IMR-90 (cell line): Measurements from ENCODE around the gene DHX57. TPM values are rescaled to one million over a fixed set of nuclear protein-coding genes. Genes with fewer than 3 reads are reported as not detected.

Experiments used
- ATAC-seq: fragments of 200-7000 bp; cut with Tn5 transposase; 2 replicates; pipeline ENCODE4 v1.9.1; 2020; ENCODE audit warnings: low read depth, mild to moderate bottlenecking, moderate library complexity
- BruUV-seq: library from RNA; stranded (reverse); fragments of 400-500 nt; replicated peaks from 2 replicates; lab custom pipeline; 2021; lab: Mats Ljungman, UMichigan
- CTCF ChIA-PET: fragments of 300-600 bp; formaldehyde crosslinking; extraction: SDS; loops from one replicate; lab custom pipeline; 2021; ENCODE audit warnings: antibody characterized with exemption; lab: Yijun Ruan, JAX
- POLR2A ChIA-PET: fragments of 300-600 bp; sonication (Branson Sonifier 250); formaldehyde crosslinking; loops from one replicate; lab custom pipeline; 2022; ENCODE audit warnings: antibody characterized with exemption; ENCODE audit not compliant: unreplicated experiment; lab: Charles Lee
- DNase-seq: peaks from one replicate; pipeline ENCODE4 v3.0.0; 2013
- H2AFZ ChIP-seq: replicated peaks from 2 replicates; pipeline ENCODE3; 2013; ENCODE audit warnings: low read length, mild to moderate bottlenecking; ENCODE audit not compliant: poor library complexity
- H2AK5ac ChIP-seq: 2 replicates; pipeline ENCODE4 v1.6.1; 2013; ENCODE audit warnings: low read depth, low read length, inconsistent platforms
- H2AK9ac ChIP-seq: replicated peaks from 2 replicates; pipeline ENCODE3; 2013; ENCODE audit warnings: mild to moderate bottlenecking, low read depth, low read length, moderate library complexity; ENCODE audit not compliant: poor library complexity
- H2BK120ac ChIP-seq: 2 replicates; pipeline ENCODE4 v1.6.1; 2013; ENCODE audit warnings: low read depth, low read length, inconsistent platforms
- H2BK15ac ChIP-seq: 3 replicates; pipeline ENCODE4 v1.6.1; 2013; ENCODE audit warnings: low read depth, low read length, inconsistent platforms
- H2BK20ac ChIP-seq: 2 replicates; pipeline ENCODE4 v1.6.1; 2013; ENCODE audit warnings: low read depth, mild to moderate bottlenecking, inconsistent platforms, low read length, moderate library complexity
- H2BK5ac ChIP-seq: 2 replicates; pipeline ENCODE4 v1.6.1; 2013; ENCODE audit warnings: mild to moderate bottlenecking, low read depth, low read length, inconsistent platforms; ENCODE audit not compliant: poor library complexity, severe bottlenecking
- H3K14ac ChIP-seq: replicated peaks from 2 replicates; pipeline ENCODE4 v1.6.1; 2013; ENCODE audit warnings: low read depth, low read length, inconsistent platforms
- H3K18ac ChIP-seq: 2 replicates; pipeline ENCODE4 v1.6.1; 2013; ENCODE audit warnings: low read depth, low read length, control low read depth
- H3K23ac ChIP-seq: 2 replicates; pipeline ENCODE4 v1.6.1; 2013; ENCODE audit warnings: low read depth, low read length, inconsistent platforms
- H3K27ac ChIP-seq: 2 replicates; pipeline ENCODE4 v1.5.1; 2013; ENCODE audit warnings: mild to moderate bottlenecking, control low read depth, low read length; ENCODE audit not compliant: insufficient read depth
- H3K27me3 ChIP-seq: 2 replicates; pipeline ENCODE4 v1.6.1; 2013; ENCODE audit warnings: low read length; ENCODE audit not compliant: control insufficient read depth, insufficient read depth
- H3K36me3 ChIP-seq: 2 replicates; pipeline ENCODE4 v1.6.1; 2013; ENCODE audit warnings: low read length, mixed read lengths; ENCODE audit not compliant: control insufficient read depth, insufficient read depth
- H3K4ac ChIP-seq: 2 replicates; pipeline ENCODE4 v1.6.1; 2013; ENCODE audit warnings: low read depth, low read length, inconsistent platforms
- H3K4me1 ChIP-seq: 2 replicates; pipeline ENCODE4 v1.6.1; 2013; ENCODE audit warnings: low read length, mixed read lengths; ENCODE audit not compliant: control insufficient read depth, insufficient read depth
- H3K4me2 ChIP-seq: 2 replicates; pipeline ENCODE4 v1.6.1; 2013; ENCODE audit warnings: low read depth, mild to moderate bottlenecking, control low read depth, low read length, moderate library complexity
- H3K4me3 ChIP-seq: 2 replicates; pipeline ENCODE4 v1.5.1; 2013; ENCODE audit warnings: low read depth, mild to moderate bottlenecking, control low read depth, low read length, moderate library complexity; ENCODE audit not compliant: insufficient read depth
- H3K56ac ChIP-seq: 2 replicates; pipeline ENCODE4 v1.6.1; 2013; ENCODE audit warnings: low read length, inconsistent platforms; ENCODE audit not compliant: insufficient read depth; ENCODE audit errors: extremely low read depth
- H3K79me1 ChIP-seq, 2 experiments: 2 replicates each; pipeline ENCODE4 v1.6.1; 2013; ENCODE audit warnings: low read length in 2 of 2, inconsistent platforms in 1 of 2, low read depth in 1 of 2
- H3K9ac ChIP-seq: 2 replicates; pipeline ENCODE4 v1.6.1; 2013; ENCODE audit warnings: low read depth, low read length, control low read depth
- H3K9me1 ChIP-seq: 2 replicates; pipeline ENCODE4 v1.6.1; 2013; ENCODE audit warnings: low read length, inconsistent platforms; ENCODE audit not compliant: insufficient read depth
- H3K9me3 ChIP-seq: 2 replicates; pipeline ENCODE4 v1.6.1; 2013; ENCODE audit warnings: low read length; ENCODE audit not compliant: control insufficient read depth, insufficient read depth
- H4K20me1 ChIP-seq: 2 replicates; pipeline ENCODE4 v1.6.1; 2013; ENCODE audit warnings: low read length, inconsistent platforms; ENCODE audit not compliant: insufficient read depth
- H4K5ac ChIP-seq: 2 replicates; pipeline ENCODE4 v1.6.1; 2013; ENCODE audit warnings: mild to moderate bottlenecking, low read depth, low read length, control low read depth
- H4K8ac ChIP-seq, 2 experiments: 2 replicates each; pipeline ENCODE4 v1.6.1; 2013; ENCODE audit warnings: low read depth in 2 of 2, low read length in 2 of 2, control low read depth in 1 of 2, inconsistent platforms in 1 of 2
- H4K91ac ChIP-seq: 2 replicates; pipeline ENCODE4 v1.6.1; 2013; ENCODE audit warnings: low read depth, low read length, inconsistent platforms; ENCODE audit not compliant: insufficient read depth
- MAZ ChIP-seq: IDR thresholded peaks from 2 replicates; pipeline ENCODE4 v1.6.1; 2012; ENCODE audit warnings: low read depth, mild to moderate bottlenecking, low read length, improper control_type of control experiment, moderate library complexity, borderline replicate concordance
- RAD21 ChIP-seq: IDR thresholded peaks from 2 replicates; pipeline ENCODE4 v1.6.1; 2012; ENCODE audit warnings: low read length, improper control_type of control experiment
- RCOR1 ChIP-seq: IDR thresholded peaks from 2 replicates; pipeline ENCODE4 v1.6.1; 2012; ENCODE audit warnings: mild to moderate bottlenecking, low read length, improper control_type of control experiment; ENCODE audit not compliant: insufficient replicate concordance
- RFX5 ChIP-seq: IDR thresholded peaks from 2 replicates; pipeline ENCODE4 v1.8.0; 2012; ENCODE audit warnings: low read depth, mild to moderate bottlenecking, low read length, moderate library complexity
- WGBS, 2 experiments: methylation state at CpG; one replicate each; pipeline versions ENCODE4 v1.1.5 to v1.1.7; 2013; ENCODE audit warnings: missing lambda C conversion rate in 2 of 2; ENCODE audit not compliant: insufficient read length in 1 of 2; ENCODE audit errors: extremely low coverage in 2 of 2; 5-methylcytosine and 5-hydroxymethylcytosine counted together
- dilution Hi-C: fragments of 300-500 bp; cut with HindIII; formaldehyde crosslinking; loops from one replicate; pipeline ENCODE4 v1.14.3; 2018; ENCODE audit warnings: low sequenced_read_pairs; ENCODE audit not compliant: unreplicated experiment
- in situ Hi-C: fragments of 300-500 bp; cut with MboI; formaldehyde crosslinking; loops from 3 replicates; pipeline ENCODE4 v1.14.3; 2019; ENCODE audit warnings: low sequenced_read_pairs, inconsistent platforms, mixed read lengths
- intact Hi-C: fragments of 100-400 bp; cut with micrococcal nuclease; formaldehyde crosslinking; loops from 2 replicates; pipeline ENCODE4 v1.10.0; 2022
- polyA plus RNA-seq, 3 experiments: library from polyadenylated mRNA; depleted of rRNA; stranded (reverse); fragments of >200 nt; gene quantifications; 2 replicates each; pipeline ENCODE4 v1.2.3, GENCODE V29; 2012; ENCODE audit warnings: low replicate concordance in 1 of 3
- total RNA-seq: library from RNA; depleted of rRNA; stranded (reverse); fragments of >200 nt; gene quantifications from 2 replicates; pipeline ENCODE4 v1.2.3, GENCODE V29; 2012

Gene DHX57
- total and polyA plus RNA-seq, 2 of the 4 experiments (the other 2 are of a cell fraction): 9.5 to 24.4 TPM

DNA sequence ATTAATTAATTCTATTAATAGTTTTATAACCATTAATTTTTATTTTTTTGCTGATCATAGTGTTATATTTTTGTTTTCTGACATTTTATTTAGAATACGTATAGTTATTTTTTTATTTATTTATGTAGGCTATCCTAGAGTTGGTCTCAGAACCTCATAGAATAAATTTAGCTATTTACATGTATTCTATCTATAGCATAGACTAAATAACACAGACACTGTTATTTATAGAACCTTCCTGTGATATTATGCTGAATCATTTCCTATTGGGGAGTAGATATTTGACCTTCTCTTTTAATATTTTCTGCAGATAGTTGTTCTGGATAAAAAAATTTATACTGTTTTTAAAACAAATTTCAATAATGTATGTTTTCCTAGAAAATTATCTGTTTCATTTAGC is 34.1 kb upstream of the DHX57 start:
- CTCF ChIA-PET: interaction anchor here (0.6 to 1.3 kb wide), 2 partner anchors 38 to 258 kb away, joined by 3 to 4 read pairs; no protein-coding TSS in a partner anchor

More for the DNA sequence above, 34.1 kb upstream of the DHX57 start:
- Histone ChIP-seq H3K9me3 (no peaks in the 10 kb centered on the region), H3K4me1 (no peaks in the 10 kb centered on the region), H4K8ac (no peak overlapping the region), H3K27me3 (no peaks in the 10 kb centered on the region), H2AK9ac (no peak overlapping the region), H4K20me1 (no peaks in the 10 kb centered on the region), H2BK20ac (no peak overlapping the region), H3K27ac (no peak overlapping the region), H3K14ac (no peak overlapping the region), H3K9ac (no peak overlapping the region), H3K4me3 (no peak overlapping the region), H3K36me3 (no peaks in the 10 kb centered on the region), H4K5ac (no peak overlapping the region), H2BK5ac (no peak overlapping the region), H4K91ac (no peak overlapping the region), H3K9me1 (no peaks in the 10 kb centered on the region), H3K23ac (no peak overlapping the region), H3K18ac (no peak overlapping the region), H3K4ac (no peak overlapping the region), H3K56ac (no peak overlapping the region), H2BK15ac (no peak overlapping the region), H2AK5ac (no peak overlapping the region), H3K4me2 (no peak overlapping the region), H2BK120ac (no peak overlapping the region), H2AFZ (no peak overlapping the region), H3K79me1 (no peaks in the 10 kb centered on the region)
- no TSS peak for BruUV-seq
- in situ Hi-C loops (no loop called here), dilution Hi-C loops (no loop called here), intact Hi-C loops (no loop called here)
- no peak for TF ChIP-seq RFX5
- TF ChIP-seq RAD21: no peak
- no peak for TF ChIP-seq MAZ
- no peak for TF ChIP-seq RCOR1
- DNase-seq: no peak
- no peak for ATAC-seq
- WGBS, 2 experiments: no CpG with 5 or more reads among the region's 1 CpG
- POLR2A ChIA-PET: no interaction called here
